ENCODE results near the gene PPP1R1B. TPM values are rescaled to one million over a fixed set of nuclear protein-coding genes. Genes with fewer than 3 reads are reported as not detected.

PPP1R1B gene
- total RNA-seq, 1 donor from 2014 or later, result not detected

DNA sequence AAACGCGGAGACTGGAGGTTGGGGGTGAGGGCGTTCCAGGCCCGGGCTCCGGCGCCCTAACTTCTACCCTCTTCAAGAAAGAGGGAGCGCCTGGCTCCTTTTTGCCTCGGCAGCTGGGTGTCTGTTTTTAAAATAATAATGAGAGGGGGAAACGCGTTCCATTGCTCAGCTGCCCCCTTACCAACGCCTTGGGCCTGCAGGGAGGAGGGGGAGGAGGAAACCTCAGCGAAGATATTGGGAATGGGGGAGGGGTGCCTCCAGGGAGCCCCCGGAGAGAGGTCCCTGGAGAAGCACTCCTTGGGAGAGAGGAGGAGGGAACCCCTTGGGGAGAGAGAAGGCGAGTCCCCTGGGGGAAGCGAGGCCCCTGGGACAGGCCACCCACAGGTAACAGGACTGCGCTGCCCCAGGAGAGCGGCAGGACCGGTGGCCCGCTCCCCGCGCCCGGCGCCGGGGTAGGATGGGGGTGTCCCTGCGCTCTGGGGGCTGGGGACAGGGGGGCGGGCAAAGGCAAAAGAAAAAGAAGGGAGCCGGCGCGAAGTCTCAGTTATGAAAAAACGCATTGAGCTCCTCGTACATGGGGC, 21.8 kb upstream of the PPP1R1B start:
- H3K9me3 Mint-ChIP-seq, result no peaks in the 10 kb centered on the region
- peak; percentile 23 for ATAC-seq (ENCODE audit: low read depth)
- H3K27me3 Mint-ChIP-seq, result peaks cover 61% of the 10 kb centered on the region
- no peaks in the 10 kb centered on the region for H3K36me3 Mint-ChIP-seq (ENCODE audit: low read depth)
- CTCF ChIA-PET, result interaction anchor here (0.7 to 1.0 kb wide), 2 partner anchors 14 to 16 kb away, joined by 3 read pairs; no protein-coding TSS in a partner anchor
- no peak for TF ChIP-seq CTCF (IDR thresholded peaks at IDR 0.05)
- no peak overlapping the region for H3K27ac Mint-ChIP-seq
- intact Hi-C loops (cut with micrococcal nuclease), result no loop called here
- POLR2A ChIA-PET, result interaction anchor here (0.6 to 1.7 kb wide), 3 partner anchors 10 to 176 kb away, joined by 3 to 5 read pairs (median 4); partner anchors contain the start of gene PGAP3
- peak; percentile 36 for DNase-seq
- peak overlapping the region; percentile 64 for H3K4me3 Mint-ChIP-seq
- peaks cover 34% of the 10 kb centered on the region for H3K4me1 Mint-ChIP-seq

DNA sequence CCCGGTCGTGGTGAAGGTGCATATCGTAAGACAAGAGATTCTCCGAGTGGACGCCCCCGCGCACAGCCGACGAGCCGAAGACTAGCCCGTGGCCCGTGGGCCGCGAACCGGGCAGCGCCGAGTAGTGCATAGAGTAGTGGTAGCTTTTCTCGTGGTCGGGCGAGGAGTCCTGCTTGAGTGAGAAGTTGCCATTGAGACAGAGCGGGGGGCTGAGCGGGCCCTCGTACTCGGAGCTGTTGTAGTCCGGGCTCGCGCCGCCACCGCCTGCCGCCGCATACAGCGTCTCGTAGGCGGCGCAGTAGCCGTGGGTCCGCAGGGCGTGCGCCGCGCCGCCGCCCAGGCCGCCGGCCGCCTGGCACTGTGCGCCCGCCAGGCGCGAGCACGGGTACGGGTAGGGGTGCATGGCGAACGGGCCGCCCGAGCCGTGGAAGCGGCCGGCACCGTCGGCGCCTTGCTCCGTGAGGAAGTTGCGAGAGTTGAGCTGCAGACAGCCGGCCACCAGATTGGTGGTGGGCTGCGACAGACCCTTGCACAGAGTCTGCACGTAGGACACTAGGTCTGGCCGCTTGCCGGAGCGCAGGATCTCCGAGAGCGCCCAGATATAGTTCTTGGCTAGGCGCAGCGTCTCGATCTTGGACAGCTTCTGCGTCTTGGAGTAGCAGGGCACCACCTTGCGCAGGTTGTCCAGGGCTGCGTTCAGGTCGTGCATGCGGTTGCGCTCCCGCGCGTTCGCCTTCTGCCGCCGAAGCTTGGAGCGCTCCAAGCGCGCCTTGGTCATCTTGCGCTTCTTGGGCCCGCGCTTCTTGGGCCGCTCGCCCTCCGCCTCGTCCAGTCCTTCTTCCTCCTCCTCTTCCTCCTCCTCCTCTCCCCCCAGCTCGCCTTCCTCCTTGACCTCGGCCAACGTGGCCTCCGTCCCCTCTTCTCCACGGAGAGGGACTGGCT, 21.0 kb upstream of the PPP1R1B start:
- H3K4me3 Mint-ChIP-seq, result peak overlapping the region; percentile 64
- ATAC-seq (ENCODE audit: low read depth) (peak; percentile 10), DNase-seq (peak; percentile 34)
- H3K9me3 Mint-ChIP-seq, result no peaks in the 10 kb centered on the region
- no peak for TF ChIP-seq CTCF (IDR thresholded peaks at IDR 0.05)
- POLR2A ChIA-PET, result interaction anchor here (0.6 to 1.7 kb wide), 4 partner anchors 9 to 177 kb away, joined by 3 to 5 read pairs (median 4); partner anchors contain the start of gene PGAP3
- peaks cover 60% of the 10 kb centered on the region for H3K27me3 Mint-ChIP-seq
- intact Hi-C loops (cut with micrococcal nuclease), result no loop called here
- CTCF ChIA-PET, result interaction anchor here (0.7 to 1.0 kb wide), 2 partner anchors 14 to 16 kb away, joined by 3 read pairs; no protein-coding TSS in a partner anchor
- H3K27ac Mint-ChIP-seq, result no peak overlapping the region
- H3K4me1 Mint-ChIP-seq, result peaks cover 30% of the 10 kb centered on the region
- H3K36me3 Mint-ChIP-seq (ENCODE audit: low read depth), result no peaks in the 10 kb centered on the region

DNA sequence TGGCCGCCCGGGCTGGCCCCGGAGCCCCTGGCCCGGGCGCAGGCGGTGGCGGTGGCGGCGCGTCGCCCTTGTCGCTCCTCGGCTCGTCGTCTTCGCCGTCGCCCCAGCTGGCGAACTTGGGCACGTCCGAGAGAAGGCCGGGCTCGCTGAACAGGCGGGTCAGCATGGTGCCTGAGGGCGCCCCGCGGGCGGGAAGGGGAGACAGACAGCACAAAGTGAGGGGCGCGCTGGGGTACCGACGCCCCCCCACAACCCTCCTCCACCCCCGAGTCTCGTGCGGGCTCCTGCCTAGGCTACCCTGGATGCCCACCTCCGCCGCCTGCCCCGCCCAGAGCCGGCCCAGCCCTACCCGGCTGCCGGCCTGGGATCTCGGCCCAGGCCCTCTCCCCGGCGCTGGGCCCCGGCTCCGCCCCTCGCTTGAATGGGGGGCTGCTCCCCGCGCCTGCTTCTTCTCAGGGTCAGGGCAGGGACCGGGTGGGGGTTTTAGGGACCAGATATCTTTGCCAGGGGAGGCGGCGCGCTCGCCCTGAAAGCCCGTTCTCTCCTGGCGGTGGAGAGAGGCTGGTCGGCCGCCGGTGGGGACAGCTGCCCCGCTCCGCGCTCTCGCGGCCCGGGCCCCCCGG, 20.2 kb upstream of the PPP1R1B start:
- no peaks in the 10 kb centered on the region for H3K36me3 Mint-ChIP-seq (ENCODE audit: low read depth)
- CTCF ChIA-PET, result no interaction called here
- POLR2A ChIA-PET, result interaction anchor here (0.6 to 1.7 kb wide), 2 partner anchors 9 to 573 kb away, joined by 4 to 6 read pairs; no protein-coding TSS in a partner anchor
- ATAC-seq (ENCODE audit: low read depth) (no peak), DNase-seq (peak; percentile 25)
- H3K27ac Mint-ChIP-seq, result no peak overlapping the region
- no peak overlapping the region for H3K4me3 Mint-ChIP-seq
- no peak for TF ChIP-seq CTCF (IDR thresholded peaks at IDR 0.05)
- intact Hi-C loops (cut with micrococcal nuclease), result no loop called here
- no peaks in the 10 kb centered on the region for H3K9me3 Mint-ChIP-seq
- H3K4me1 Mint-ChIP-seq, result peaks cover 30% of the 10 kb centered on the region
- peaks cover 59% of the 10 kb centered on the region for H3K27me3 Mint-ChIP-seq

DNA sequence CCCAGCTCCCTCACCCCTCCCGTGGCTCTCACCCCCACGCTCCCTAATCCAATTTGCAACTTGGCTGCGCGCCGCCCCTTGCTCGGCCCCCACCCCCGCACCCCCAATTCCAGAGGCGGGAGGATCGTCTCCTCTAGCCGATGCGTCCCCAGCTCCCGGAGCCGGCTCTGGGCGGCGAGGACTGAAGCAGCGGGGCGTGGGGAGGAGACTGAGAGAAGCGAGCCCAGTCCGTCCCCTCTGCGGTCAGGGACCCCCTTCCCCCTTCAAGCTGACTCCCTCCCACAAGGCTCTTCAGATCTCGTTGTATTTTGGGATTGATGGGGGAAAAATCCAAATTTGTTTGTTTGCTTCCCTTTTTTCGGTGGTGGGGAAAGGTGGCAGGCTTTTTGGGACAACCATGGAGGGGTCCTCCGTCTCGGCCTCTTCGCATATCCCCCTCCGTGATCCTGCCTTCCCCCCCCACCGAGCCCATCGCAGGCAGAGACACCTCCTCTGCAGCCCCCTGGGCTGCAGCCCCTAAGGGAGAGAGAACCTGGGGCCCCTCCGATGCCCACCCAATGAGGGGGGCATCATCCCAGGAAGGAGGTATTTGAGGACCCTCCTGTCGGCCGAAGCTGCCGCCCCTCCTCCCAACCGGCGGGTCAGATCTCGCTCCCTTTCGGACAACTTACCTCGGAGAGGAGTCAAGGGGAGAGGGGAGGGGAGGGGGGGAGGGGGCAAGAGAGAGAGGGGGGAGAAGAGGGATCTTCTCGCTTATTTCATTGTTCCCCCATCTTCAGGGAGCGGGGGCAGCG, 19.5 kb upstream of the PPP1R1B start:
- ChIA-PET CTCF (interaction anchor here (1.2 kb wide), 1 partner anchor 15 kb away, joined by 5 read pairs; no protein-coding TSS in a partner anchor), POLR2A (interaction anchor here (0.6 to 0.7 kb wide), 3 partner anchors 572 to 1842 kb away, joined by 3 to 6 read pairs (median 4); no protein-coding TSS in a partner anchor)
- DNase-seq, result no peak
- intact Hi-C loops (cut with micrococcal nuclease), result no loop called here
- Mint-ChIP-seq H3K27me3 (peaks cover 52% of the 10 kb centered on the region), H3K4me1 (peaks cover 30% of the 10 kb centered on the region), H3K4me3 (peak overlapping the region; percentile 44), H3K9me3 (no peaks in the 10 kb centered on the region), H3K27ac (no peak overlapping the region), H3K36me3 (ENCODE audit: low read depth) (no peaks in the 10 kb centered on the region)
- ATAC-seq (ENCODE audit: low read depth), result no peak
- no peak for TF ChIP-seq CTCF (IDR thresholded peaks at IDR 0.05)

Measured in activated B cell treated with CpG ODN at 0.5 μM for 24 hours (primary cell).